Esophagus squamous epithelium (tissue), 5 donors: ENCODE data around the gene MYO1B. TPM values are rescaled to one million over a fixed set of nuclear protein-coding genes. Genes with fewer than 3 reads are reported as not detected.

ENCODE experiments used
- DNase-seq: peaks from one replicate; lab custom pipeline; 2025; lab: John Stamatoyannopoulos, UW
- H3K27ac ChIP-seq, 4 donors: fragments of 200-600 bp; sonication (generic); one replicate each; pipeline ENCODE4 v1.5.1; 2016 to 2019; ENCODE audit warnings: mild to moderate bottlenecking in 1 of 4
- H3K27me3 ChIP-seq, 4 donors: fragments of 200-600 bp; sonication (generic); 1 replicate in 3 of 4; 2 replicates in 1 of 4; pipeline versions ENCODE4 v1.5.1 to v1.6.0; 2017 to 2021; ENCODE audit warnings: antibody characterized with exemption in 1 of 4
- H3K36me3 ChIP-seq, 3 donors: fragments of 200-600 bp; sonication (generic); one replicate each; pipeline ENCODE4 v1.5.1; 2016 to 2019
- H3K4me1 ChIP-seq, 3 donors: fragments of 200-600 bp; sonication (generic); one replicate each; pipeline ENCODE4 v1.5.1; 2017 to 2019
- H3K4me3 ChIP-seq, 4 donors: fragments of 200-600 bp; sonication (generic); 1 replicate in 3 of 4; 2 replicates in 1 of 4; pipeline ENCODE4 v1.5.1; 2016 to 2019; ENCODE audit warnings: mild to moderate bottlenecking in 2 of 4, moderate library complexity in 1 of 4
- H3K9me3 ChIP-seq, 3 donors: fragments of 200-600 bp; sonication (generic); one replicate each; pipeline ENCODE4 v1.5.1; 2016 to 2019
- POLR2A ChIP-seq, 4 donors: fragments of 450-650 bp; IDR thresholded peaks; one replicate each; pipeline ENCODE4 v1.6.1; 2017; ENCODE audit warnings: antibody characterized with exemption in 4 of 4, mild to moderate bottlenecking in 4 of 4, moderate library complexity in 3 of 4
- WGBS, 2 donors: methylation state at CpG; one replicate each; pipeline ENCODE4 v1.1.5; 2018; 5-methylcytosine and 5-hydroxymethylcytosine counted together
- intact Hi-C: fragments of 100-400 bp; cut with DNase I; formaldehyde crosslinking; loops from one replicate; pipeline ENCODE4 v1.15.0; 2022
- total RNA-seq, 4 donors: library from RNA; depleted of rRNA; stranded (reverse); fragments of >200 nt; gene quantifications; one replicate each; pipeline ENCODE4 v1.1.0, GENCODE V29; 2016
- TF ChIP-seq, protein P1 (sequence below), 6 experiments: fragments of 450-650 bp in 4 of 6; fragments of 200-600 bp in 2 of 6; sonication (generic) in 2 of 6; IDR thresholded peaks; one replicate each; pipeline ENCODE4 v1.5.1; 2016 to 2019; ENCODE audit warnings: antibody characterized with exemption in 6 of 6, mild to moderate bottlenecking in 4 of 6, moderate library complexity in 4 of 6
- donor health status: DM: yes; HTN: yes; CAD: no.

MYO1B gene
- total RNA-seq, 4 donors from 2014 or later = 24.6 to 152 (median 37.5) TPM

DNA sequence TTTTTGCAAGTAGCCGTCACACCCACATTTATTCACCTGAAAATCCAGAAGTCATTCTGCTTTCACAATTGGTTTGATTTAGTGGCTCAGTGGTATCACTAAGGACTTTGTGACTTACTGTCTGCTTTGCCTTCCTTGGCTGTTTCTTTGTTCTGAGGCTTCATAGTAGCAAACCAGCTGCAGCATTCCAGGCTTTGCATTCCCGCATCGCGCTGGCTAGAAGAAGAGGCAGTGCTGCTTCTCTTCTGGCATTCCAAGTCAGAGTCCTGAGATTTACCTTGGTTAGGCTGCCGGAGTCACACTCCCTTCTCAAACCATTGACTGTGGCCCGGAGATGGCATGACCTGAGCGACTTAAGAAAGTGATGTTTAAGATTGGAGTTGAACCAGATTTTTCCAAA, 35.1 kb downstream of the MYO1B start:
- 87 to 97% methylated on average over 7 of the region's 7 CpGs for WGBS, 2 donors
- H3K27me3 ChIP-seq = no peaks in the 10 kb centered on the region
- H3K27ac ChIP-seq = no peak overlapping the region
- intact Hi-C loops = no loop called here
- TF ChIP-seq, protein P1, sequence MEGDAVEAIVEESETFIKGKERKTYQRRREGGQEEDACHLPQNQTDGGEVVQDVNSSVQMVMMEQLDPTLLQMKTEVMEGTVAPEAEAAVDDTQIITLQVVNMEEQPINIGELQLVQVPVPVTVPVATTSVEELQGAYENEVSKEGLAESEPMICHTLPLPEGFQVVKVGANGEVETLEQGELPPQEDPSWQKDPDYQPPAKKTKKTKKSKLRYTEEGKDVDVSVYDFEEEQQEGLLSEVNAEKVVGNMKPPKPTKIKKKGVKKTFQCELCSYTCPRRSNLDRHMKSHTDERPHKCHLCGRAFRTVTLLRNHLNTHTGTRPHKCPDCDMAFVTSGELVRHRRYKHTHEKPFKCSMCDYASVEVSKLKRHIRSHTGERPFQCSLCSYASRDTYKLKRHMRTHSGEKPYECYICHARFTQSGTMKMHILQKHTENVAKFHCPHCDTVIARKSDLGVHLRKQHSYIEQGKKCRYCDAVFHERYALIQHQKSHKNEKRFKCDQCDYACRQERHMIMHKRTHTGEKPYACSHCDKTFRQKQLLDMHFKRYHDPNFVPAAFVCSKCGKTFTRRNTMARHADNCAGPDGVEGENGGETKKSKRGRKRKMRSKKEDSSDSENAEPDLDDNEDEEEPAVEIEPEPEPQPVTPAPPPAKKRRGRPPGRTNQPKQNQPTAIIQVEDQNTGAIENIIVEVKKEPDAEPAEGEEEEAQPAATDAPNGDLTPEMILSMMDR (IDR thresholded peaks at IDR 0.05) = no peak
- TF ChIP-seq POLR2A (IDR thresholded peaks at IDR 0.05) = no peak
- DNase-seq = no peak
- no peak overlapping the region for H3K4me3 ChIP-seq
- no peaks in the 10 kb centered on the region for H3K4me1 ChIP-seq
- H3K9me3 ChIP-seq = no peaks in the 10 kb centered on the region
- peaks cover 0 to 3% (median 0%) of the 10 kb centered on the region in 3 donors for H3K36me3 ChIP-seq

DNA sequence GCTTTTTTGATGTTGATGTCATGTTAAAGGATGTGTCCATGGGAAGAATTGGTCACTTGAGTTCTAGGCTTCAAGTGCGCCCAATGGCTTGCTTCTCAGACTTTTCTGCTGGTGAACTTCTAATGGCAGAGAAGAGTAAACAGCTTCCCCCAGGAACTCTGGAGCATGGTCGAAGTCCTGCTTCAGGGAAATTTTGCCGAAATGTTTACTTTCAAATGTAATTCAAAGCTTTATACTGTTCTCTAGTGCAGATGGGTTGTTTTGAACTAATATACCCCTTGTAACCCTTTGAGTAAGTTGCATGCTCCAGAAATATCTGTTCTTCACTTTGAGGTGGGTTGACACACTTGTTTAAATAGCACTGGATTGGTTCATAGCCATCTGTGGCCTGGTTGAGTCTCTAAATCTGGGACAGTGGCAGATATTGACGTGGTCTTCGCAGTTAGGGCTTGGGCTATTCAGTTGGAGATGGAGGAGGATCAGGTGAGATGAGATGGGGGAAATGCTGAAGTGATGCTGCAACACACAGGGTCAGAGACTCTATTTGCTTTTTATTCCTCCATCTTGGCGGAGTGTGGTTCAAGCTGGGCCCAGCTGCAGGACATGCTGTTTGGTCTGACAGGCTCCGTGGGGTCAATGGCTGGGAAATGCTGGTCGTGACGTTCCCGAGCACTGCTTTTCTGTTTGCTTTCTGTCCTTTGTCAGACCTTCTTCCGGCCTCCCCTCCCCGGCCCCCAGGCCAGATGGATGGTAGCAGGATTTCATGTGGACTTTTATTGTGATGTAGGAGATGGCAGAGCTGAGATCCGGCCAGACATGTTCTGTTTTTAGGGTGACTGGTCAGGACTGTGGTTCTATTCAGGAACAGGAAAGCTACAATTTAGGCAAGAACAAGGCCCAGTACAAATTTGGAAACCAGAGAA, 35.9 kb downstream of the MYO1B start:
- intact Hi-C loops = no loop called here
- no peaks in the 10 kb centered on the region for H3K27me3 ChIP-seq
- no peaks in the 10 kb centered on the region for H3K4me1 ChIP-seq
- no peak overlapping the region for H3K4me3 ChIP-seq
- 72 to 79% methylated on average over 7 to 11 of the region's 13 CpGs for WGBS, 2 donors
- TF ChIP-seq, protein P1 (IDR thresholded peaks at IDR 0.05) = no peak
- TF ChIP-seq POLR2A (IDR thresholded peaks at IDR 0.05) = no peak
- H3K27ac ChIP-seq = no peak overlapping the region
- peaks cover 0 to 3% (median 0%) of the 10 kb centered on the region in 3 donors for H3K36me3 ChIP-seq
- no peak for DNase-seq
- H3K9me3 ChIP-seq = no peaks in the 10 kb centered on the region

DNA sequence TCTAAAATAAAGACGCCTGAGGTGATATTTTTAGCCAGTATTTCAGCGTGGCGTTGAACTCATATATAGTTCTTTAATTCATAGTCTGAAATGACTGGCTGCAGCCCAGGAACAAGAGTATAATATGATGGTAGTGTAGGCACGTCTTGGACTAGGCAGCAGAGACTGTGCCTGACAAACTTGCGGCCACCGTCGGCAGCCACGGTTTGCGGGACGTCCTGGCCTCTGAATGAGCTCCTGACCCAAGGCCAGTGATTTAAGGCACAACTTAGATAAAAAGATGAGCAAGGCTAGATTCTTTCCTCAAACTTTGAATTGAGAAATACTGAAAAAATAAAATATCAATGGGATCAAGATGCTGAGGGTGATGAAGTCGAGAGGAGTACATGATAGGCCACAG, 40.0 kb downstream of the MYO1B start:
- H3K36me3 ChIP-seq = no peaks in the 10 kb centered on the region
- intact Hi-C loops = no loop called here
- no peak overlapping the region for H3K4me3 ChIP-seq
- no peaks in the 10 kb centered on the region for H3K27me3 ChIP-seq
- H3K4me1 ChIP-seq = no peaks in the 10 kb centered on the region
- H3K27ac ChIP-seq = no peak overlapping the region
- TF ChIP-seq, protein P1 (IDR thresholded peaks at IDR 0.05) = no peak
- TF ChIP-seq POLR2A (IDR thresholded peaks at IDR 0.05) = no peak
- WGBS, 2 donors = 70 to 74% methylated on average over 11 of the region's 11 CpGs
- no peak for DNase-seq
- no peaks in the 10 kb centered on the region for H3K9me3 ChIP-seq

DNA sequence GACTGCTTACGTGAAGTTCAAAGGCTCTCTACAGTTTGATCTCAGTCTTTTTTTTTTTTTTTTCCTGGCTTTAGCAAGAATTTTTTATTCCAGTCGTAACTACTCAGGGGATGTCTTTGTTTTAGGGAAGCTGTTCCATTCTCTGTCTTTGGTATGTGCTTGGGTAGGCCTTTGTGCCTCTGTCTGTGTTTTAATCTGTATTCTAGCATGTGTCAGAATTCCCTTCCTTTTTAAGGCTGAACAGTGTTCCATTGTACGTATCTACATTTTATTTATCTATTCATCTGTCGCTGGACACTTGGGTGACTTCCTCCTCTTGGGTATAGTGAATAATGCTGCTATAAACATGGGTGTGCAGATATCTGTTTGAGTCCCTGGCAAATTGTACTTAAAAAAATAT, 42.6 kb downstream of the MYO1B start:
- Histone ChIP-seq H3K4me1 (no peaks in the 10 kb centered on the region), H3K27me3 (no peaks in the 10 kb centered on the region), H3K36me3 (no peaks in the 10 kb centered on the region), H3K4me3 (no peak overlapping the region), H3K27ac (no peak overlapping the region), H3K9me3 (no peaks in the 10 kb centered on the region)
- 64 to 77% methylated on average over 4 of the region's 4 CpGs for WGBS, 2 donors
- intact Hi-C loops = no loop called here
- no peak for DNase-seq
- TF ChIP-seq POLR2A (IDR thresholded peaks at IDR 0.05) = no peak
- TF ChIP-seq, protein P1 (IDR thresholded peaks at IDR 0.05) = no peak

DNA sequence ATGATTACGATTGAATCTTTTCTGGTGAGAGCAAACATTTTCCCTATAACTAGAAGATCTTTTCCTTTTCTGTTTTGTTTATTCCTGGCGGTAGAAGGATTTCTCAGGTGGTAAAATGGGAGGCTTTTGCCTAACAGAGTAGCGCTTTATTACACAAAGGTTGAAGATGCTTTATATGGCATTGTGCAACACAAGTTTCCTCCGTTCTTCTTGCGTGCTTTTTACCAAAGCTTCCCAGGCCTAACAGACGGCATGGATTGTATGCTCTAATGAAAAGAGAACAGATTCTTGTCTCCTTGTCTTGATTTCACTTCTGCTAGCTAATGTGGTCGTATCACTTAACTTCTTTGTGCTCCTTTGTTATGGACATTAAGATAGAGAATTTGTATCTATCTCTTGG, 43.8 kb downstream of the MYO1B start:
- Histone ChIP-seq H3K27ac (no peak overlapping the region), H3K4me1 (no peaks in the 10 kb centered on the region), H3K27me3 (no peaks in the 10 kb centered on the region), H3K36me3 (no peaks in the 10 kb centered on the region), H3K4me3 (no peak overlapping the region), H3K9me3 (no peaks in the 10 kb centered on the region)
- no peak for DNase-seq
- intact Hi-C loops = no loop called here
- WGBS, 2 donors = 87 to 88% methylated on average over 7 of the region's 7 CpGs
- no peak for TF ChIP-seq POLR2A (IDR thresholded peaks at IDR 0.05)
